HepG2 (cell line): ENCODE measurements around the gene NEIL1.
"Not testable (repeated sequence)": the region's sequence is repeated elsewhere in the genome, so short reads cannot be mapped to it uniquely, and the experiment has no call there.

Experiments
- GFI1 ChIP-seq: sonication (generic); formaldehyde crosslinking; IDR thresholded peaks from 2 replicates; pipeline ENCODE4 v1.5.0; 2020; ENCODE audit warnings: missing genetic modification reagents, mild to moderate bottlenecking, borderline replicate concordance
- MYC ChIP-seq: sonication (generic); formaldehyde crosslinking; IDR thresholded peaks from 2 replicates; pipeline ENCODE4 v1.9.0; 2021; ENCODE audit warnings: missing genetic modification reagents, borderline replicate concordance
- NCOA5 ChIP-seq: sonication (generic); formaldehyde crosslinking; IDR thresholded peaks from 2 replicates; pipeline ENCODE4 v1.4.0; 2020; ENCODE audit warnings: missing genetic modification reagents
- SETDB1 ChIP-seq: sonication (generic); formaldehyde crosslinking; IDR thresholded peaks from 2 replicates; pipeline ENCODE4 v1.5.1; 2020; ENCODE audit warnings: missing genetic modification reagents, mild to moderate bottlenecking, borderline replicate concordance
- TIGD3 ChIP-seq: sonication (generic); formaldehyde crosslinking; IDR thresholded peaks from 2 replicates; pipeline ENCODE4 v1.5.1; 2020; ENCODE audit warnings: mild to moderate bottlenecking, missing genetic modification reagents, borderline replicate concordance
- TF ChIP-seq, protein P1 (sequence below): IDR thresholded peaks from 2 replicates; pipeline ENCODE4 v1.6.1; 2016; ENCODE audit warnings: mild to moderate bottlenecking

DNA sequence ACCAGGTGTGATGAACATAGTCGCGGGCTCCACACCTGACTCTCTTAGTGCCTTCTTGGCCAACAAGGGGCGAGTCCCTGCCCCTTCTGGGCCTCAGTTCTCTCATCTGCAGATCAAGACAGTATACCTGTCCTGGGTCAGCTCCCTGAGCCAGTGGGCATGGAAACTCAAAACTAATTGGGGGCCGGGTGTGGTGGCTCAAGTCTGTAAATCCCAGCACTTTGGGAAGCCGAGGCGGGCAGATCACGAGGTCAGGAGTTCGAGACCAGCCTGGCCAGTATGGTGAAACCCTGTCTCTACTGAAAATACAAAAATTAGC lies 2.5 kb downstream of the NEIL1 start:
- not testable (repeated sequence) for TF ChIP-seq GFI1; NCOA5; MYC; TIGD3 (CRISPR knock-in tag); SETDB1 (CRISPR knock-in tag)
- TF ChIP-seq, protein P1, sequence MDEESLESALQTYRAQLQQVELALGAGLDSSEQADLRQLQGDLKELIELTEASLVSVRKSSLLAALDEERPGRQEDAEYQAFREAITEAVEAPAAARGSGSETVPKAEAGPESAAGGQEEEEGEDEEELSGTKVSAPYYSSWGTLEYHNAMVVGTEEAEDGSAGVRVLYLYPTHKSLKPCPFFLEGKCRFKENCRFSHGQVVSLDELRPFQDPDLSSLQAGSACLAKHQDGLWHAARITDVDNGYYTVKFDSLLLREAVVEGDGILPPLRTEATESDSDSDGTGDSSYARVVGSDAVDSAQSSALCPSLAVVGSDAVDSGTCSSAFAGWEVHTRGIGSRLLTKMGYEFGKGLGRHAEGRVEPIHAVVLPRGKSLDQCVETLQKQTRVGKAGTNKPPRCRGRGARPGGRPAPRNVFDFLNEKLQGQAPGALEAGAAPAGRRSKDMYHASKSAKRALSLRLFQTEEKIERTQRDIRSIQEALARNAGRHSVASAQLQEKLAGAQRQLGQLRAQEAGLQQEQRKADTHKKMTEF (CRISPR knock-in tag), result not testable (repeated sequence)
